B cell (primary cell): ENCODE data around the gene SLC25A5. TPM values are rescaled to one million over a fixed set of nuclear protein-coding genes. Genes with fewer than 3 reads are reported as not detected.
A peak's percentile ranks its signal among the peaks of the same experiment; 100 is the strongest.

ENCODE experiments used
- ATAC-seq: fragments of 200-7000 bp; cut with Tn5 transposase; one replicate; pipeline ENCODE4 v1.10.0; 2021; ENCODE audit warnings: low read depth, mild to moderate bottlenecking, moderate number of reproducible peaks, moderate library complexity
- CTCF ChIA-PET: fragments of 350-600 bp; sonication (Branson Sonifier 250); formaldehyde crosslinking; loops from one replicate; lab custom pipeline; 2021; ENCODE audit warnings: antibody characterized with exemption, inconsistent platforms; lab: Charles Lee
- POLR2A ChIA-PET: fragments of 350-600 bp; sonication (Branson Sonifier 250); formaldehyde crosslinking; loops from one replicate; lab custom pipeline; 2021; ENCODE audit warnings: antibody characterized with exemption; lab: Charles Lee
- DNase-seq: peaks from one replicate; pipeline ENCODE4 v3.0.0; 2013
- H2AFZ ChIP-seq: 2 replicates; pipeline ENCODE4 v1.6.1; 2012; ENCODE audit warnings: mild to moderate bottlenecking, low read depth, low read length; ENCODE audit not compliant: insufficient read depth, poor library complexity, severe bottlenecking
- H3K27ac ChIP-seq, 2 donors: 1 replicate in 1 of 2; 2 replicates in 1 of 2; pipeline ENCODE4 v1.5.1; 2012 to 2013; ENCODE audit warnings: low read length in 2 of 2, mild to moderate bottlenecking in 2 of 2, moderate library complexity in 1 of 2
- H3K27me3 ChIP-seq, 4 experiments: fragments of 200-600 bp in 1 of 4; sonication (generic) in 1 of 4; replicated peaks in 1 of 4; 1 replicate in 2 of 4; 2 replicates in 2 of 4; pipeline versions ENCODE4 v1.6.1 to v1.7.0; 2013 to 2016; ENCODE audit warnings: low read length in 3 of 4, mild to moderate bottlenecking in 2 of 4, mixed read lengths in 1 of 4, moderate library complexity in 1 of 4; ENCODE audit not compliant: insufficient read depth in 4 of 4, control insufficient read depth in 3 of 4; ENCODE audit errors: control extremely low read depth in 1 of 4
- H3K36me3 ChIP-seq, 2 experiments: replicated peaks in 1 of 2; 1 replicate in 1 of 2; 2 replicates in 1 of 2; pipeline versions ENCODE4 v1.6.1 to v1.7.1; 2013; ENCODE audit warnings: low read length in 1 of 2; ENCODE audit not compliant: insufficient read depth in 2 of 2, control insufficient read depth in 1 of 2; ENCODE audit errors: control extremely low read depth in 1 of 2, extremely low read depth in 1 of 2
- H3K4me1 ChIP-seq, 2 donors: fragments of 200-600 bp in 1 of 2; sonication (generic) in 1 of 2; 1 replicate in 1 of 2; 2 replicates in 1 of 2; pipeline versions ENCODE4 v1.5.1 to v1.6.1; 2013 to 2017; ENCODE audit warnings: low read length in 2 of 2; ENCODE audit not compliant: control insufficient read depth in 2 of 2, insufficient read depth in 2 of 2
- H3K4me2 ChIP-seq: replicated peaks from 2 replicates; pipeline ENCODE3; 2012; ENCODE audit warnings: mild to moderate bottlenecking, low read depth, low read length; ENCODE audit not compliant: poor library complexity, severe bottlenecking
- H3K4me3 ChIP-seq, 5 experiments: fragments of 200-600 bp in 1 of 5; sonication (generic) in 1 of 5; 1 replicate in 3 of 5; 2 replicates in 2 of 5; pipeline versions ENCODE4 v1.5.1 to v1.7.0; 2011 to 2016; ENCODE audit warnings: low read length in 4 of 5, mild to moderate bottlenecking in 4 of 5, low read depth in 2 of 5, control low read depth in 1 of 5, moderate library complexity in 1 of 5; ENCODE audit not compliant: insufficient read depth in 1 of 5; ENCODE audit errors: control extremely low read depth in 1 of 5, extremely low read depth in 1 of 5
- H3K79me2 ChIP-seq: fragments of 200-600 bp; sonication (generic); one replicate; pipeline ENCODE4 v1.6.0; 2016; ENCODE audit warnings: low read length; ENCODE audit not compliant: control insufficient read depth, insufficient read depth
- H3K9ac ChIP-seq: fragments of 200-600 bp; sonication (generic); 2 replicates; pipeline ENCODE4 v1.6.1; 2017; ENCODE audit warnings: mild to moderate bottlenecking, low read length, moderate library complexity
- H3K9me3 ChIP-seq, 3 donors: one replicate each; pipeline versions ENCODE4 v1.6.1 to v1.7.1; 2013; ENCODE audit warnings: low read length in 2 of 3; ENCODE audit not compliant: control insufficient read depth in 2 of 3, insufficient read depth in 1 of 3; ENCODE audit errors: control extremely low read depth in 1 of 3
- H4K20me1 ChIP-seq: 2 replicates; pipeline ENCODE4 v1.6.0; 2012; ENCODE audit warnings: mild to moderate bottlenecking, low read length; ENCODE audit not compliant: insufficient read depth, control insufficient read depth, poor library complexity, severe bottlenecking
- H3K27ac Mint-ChIP-seq: one replicate; pipeline ENCODE4 v1.8.0; 2021; ENCODE audit warnings: mixed read lengths
- H3K27me3 Mint-ChIP-seq: one replicate; pipeline ENCODE4 v1.8.0; 2021; ENCODE audit warnings: mixed read lengths
- H3K4me1 Mint-ChIP-seq: one replicate; pipeline ENCODE4 v1.8.0; 2021; ENCODE audit warnings: mixed read lengths
- H3K4me3 Mint-ChIP-seq: one replicate; pipeline ENCODE4 v1.8.0; 2021; ENCODE audit warnings: mixed read lengths
- H3K9me3 Mint-ChIP-seq: one replicate; pipeline ENCODE4 v1.8.0; 2022; ENCODE audit warnings: mixed read lengths; ENCODE audit not compliant: insufficient read depth
- EZH2 ChIP-seq: IDR thresholded peaks from 2 replicates; pipeline ENCODE4 v1.6.1; 2012; ENCODE audit warnings: borderline replicate concordance, low read depth, mild to moderate bottlenecking, moderate library complexity, low read length; ENCODE audit not compliant: insufficient read depth, poor library complexity, severe bottlenecking
- WGBS: methylation state at CpG from one replicate; pipeline ENCODE4 v1.1.5; 2013; ENCODE audit warnings: missing lambda C conversion rate; ENCODE audit not compliant: insufficient coverage; 5-methylcytosine and 5-hydroxymethylcytosine counted together
- intact Hi-C: fragments of 100-400 bp; cut with micrococcal nuclease; formaldehyde crosslinking; loops from one replicate; pipeline ENCODE4 v1.10.0; 2022
- polyA plus RNA-seq: library from polyadenylated mRNA; depleted of rRNA; stranded (reverse); fragments of >200 nt; gene quantifications from 2 replicates; pipeline ENCODE4 v1.2.3, GENCODE V29; 2012
- total RNA-seq, 2 donors: library from RNA; stranded (reverse); fragments of 120-200 nt in 1 of 2; gene quantifications; 1 replicate in 1 of 2; 2 replicates in 1 of 2; pipeline versions ENCODE4 v1.2.3 to v1.2.4, GENCODE V29; 2013 to 2022
- TF ChIP-seq, protein P1 (sequence below): fragments of 200-600 bp; IDR thresholded peaks from one replicate; pipeline ENCODE4 v1.8.0; 2022; ENCODE audit warnings: antibody characterized with exemption, mild to moderate bottlenecking

Gene SLC25A5
- total and polyA plus RNA-seq, 2 donors (not counting 1 experiment from before 2014, with no cell fraction given): 142 to 443 TPM

DNA sequence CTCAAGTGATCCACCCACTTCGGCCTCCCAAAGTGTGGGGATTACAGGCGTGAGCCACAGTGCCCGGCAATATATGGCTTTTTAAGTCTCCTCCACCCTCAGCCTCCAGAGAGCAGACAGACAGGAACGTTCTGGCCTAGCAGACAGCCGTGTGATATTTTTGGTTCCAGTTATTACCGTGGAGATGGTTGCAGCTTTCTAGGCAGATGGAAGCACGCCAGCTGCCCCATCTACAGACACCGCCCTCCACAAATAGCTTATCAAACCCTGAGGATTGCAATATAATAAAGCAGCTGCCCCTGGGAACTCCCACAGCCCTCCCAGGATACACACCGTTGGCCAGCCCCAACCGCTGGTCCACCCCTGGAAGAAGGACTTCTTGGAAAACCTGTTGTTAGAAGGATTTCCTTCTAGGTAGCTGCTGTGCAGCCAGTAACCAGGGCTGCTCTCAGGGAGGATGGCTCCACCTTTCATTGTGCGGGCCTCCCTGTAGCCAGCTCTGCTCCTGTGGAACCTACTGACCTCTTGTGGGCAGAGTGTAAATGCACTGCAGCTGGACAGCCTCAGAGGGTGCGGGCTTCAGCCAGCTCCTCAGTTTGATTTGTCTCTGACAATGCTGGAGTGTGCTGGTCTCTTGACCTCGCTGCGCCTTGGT is 44.0 kb downstream of the SLC25A5 start:
- Histone ChIP-seq H3K9me3 (no peaks in the 10 kb centered on the region), H3K4me3 (no peak overlapping the region), H2AFZ (no peak overlapping the region), H3K4me2 (no peak overlapping the region), H3K27me3 (no peaks in the 10 kb centered on the region), H3K9ac (no peak overlapping the region), H4K20me1 (no peaks in the 10 kb centered on the region), H3K4me1 (peaks cover 0 to 3% of the 10 kb centered on the region in 2 donors), H3K36me3 (no peaks in the 10 kb centered on the region), H3K27ac (no peak overlapping the region), H3K79me2 (no peaks in the 10 kb centered on the region)
- DNase-seq (peak; percentile 44), ATAC-seq (peak; percentile 71)
- H3K27me3 Mint-ChIP-seq: no peaks in the 10 kb centered on the region
- TF ChIP-seq EZH2: no peak
- TF ChIP-seq, protein P1, sequence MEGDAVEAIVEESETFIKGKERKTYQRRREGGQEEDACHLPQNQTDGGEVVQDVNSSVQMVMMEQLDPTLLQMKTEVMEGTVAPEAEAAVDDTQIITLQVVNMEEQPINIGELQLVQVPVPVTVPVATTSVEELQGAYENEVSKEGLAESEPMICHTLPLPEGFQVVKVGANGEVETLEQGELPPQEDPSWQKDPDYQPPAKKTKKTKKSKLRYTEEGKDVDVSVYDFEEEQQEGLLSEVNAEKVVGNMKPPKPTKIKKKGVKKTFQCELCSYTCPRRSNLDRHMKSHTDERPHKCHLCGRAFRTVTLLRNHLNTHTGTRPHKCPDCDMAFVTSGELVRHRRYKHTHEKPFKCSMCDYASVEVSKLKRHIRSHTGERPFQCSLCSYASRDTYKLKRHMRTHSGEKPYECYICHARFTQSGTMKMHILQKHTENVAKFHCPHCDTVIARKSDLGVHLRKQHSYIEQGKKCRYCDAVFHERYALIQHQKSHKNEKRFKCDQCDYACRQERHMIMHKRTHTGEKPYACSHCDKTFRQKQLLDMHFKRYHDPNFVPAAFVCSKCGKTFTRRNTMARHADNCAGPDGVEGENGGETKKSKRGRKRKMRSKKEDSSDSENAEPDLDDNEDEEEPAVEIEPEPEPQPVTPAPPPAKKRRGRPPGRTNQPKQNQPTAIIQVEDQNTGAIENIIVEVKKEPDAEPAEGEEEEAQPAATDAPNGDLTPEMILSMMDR: no peak
- no peaks in the 10 kb centered on the region for H3K9me3 Mint-ChIP-seq
- no peak overlapping the region for H3K4me3 Mint-ChIP-seq
- WGBS: 46% methylated on average over 3 of the region's 14 CpGs
- H3K27ac Mint-ChIP-seq: no peak overlapping the region
- CTCF ChIA-PET: interaction anchor here (0.5 to 1.6 kb wide), 20 partner anchors 9 to 376 kb away, joined by 3 to 12 read pairs (median 4); partner anchors contain the start of genes SLC25A5 and UBE2A
- H3K4me1 Mint-ChIP-seq: peaks cover 3% of the 10 kb centered on the region
- intact Hi-C loops: loop anchor here (1.0 to 10.0 kb wide), 3 partner anchors 24 to 395 kb away; partner anchors contain the start of gene SLC25A5
- POLR2A ChIA-PET: interaction anchor here (0.7 kb wide), 1 partner anchor 101 kb away, joined by 4 read pairs; no protein-coding TSS in a partner anchor

- H3K79me2 ChIP-seq: no peaks in the 10 kb centered on the region
- WGBS: 8% methylated on average over 2 of the region's 5 CpGs
- peak; percentile 80 for DNase-seq
- H4K20me1 ChIP-seq: no peaks in the 10 kb centered on the region
- H3K9ac ChIP-seq: no peak overlapping the region
- no peaks in the 10 kb centered on the region for H3K36me3 ChIP-seq
- ChIA-PET POLR2A (no interaction called here), CTCF (interaction anchor here (0.7 to 4.3 kb wide), 32 partner anchors 10 to 363 kb away, joined by 3 to 44 read pairs (median 5); partner anchors contain the start of genes SEPTIN6, SOWAHD and UBE2A)
- no peak overlapping the region for H3K27ac ChIP-seq
- H3K9me3 ChIP-seq: no peaks in the 10 kb centered on the region
- peaks cover 0 to 3% of the 10 kb centered on the region in 2 donors for H3K4me1 ChIP-seq
- Mint-ChIP-seq H3K4me1 (peaks cover 5% of the 10 kb centered on the region), H3K27ac (peak overlapping the region; percentile 16), H3K27me3 (no peaks in the 10 kb centered on the region), H3K4me3 (no peak overlapping the region), H3K9me3 (no peaks in the 10 kb centered on the region)
- intact Hi-C loops: loop anchor here (1.0 to 10.0 kb wide), 8 partner anchors 13 to 365 kb away; partner anchors contain the start of genes NKRF, SLC25A5 and UBE2A
- H3K4me2 ChIP-seq: no peak overlapping the region
- peak; percentile 89 for ATAC-seq
- H3K4me3 ChIP-seq: no peak overlapping the region
- H2AFZ ChIP-seq: peak overlapping the region; percentile 71
- H3K27me3 ChIP-seq: no peaks in the 10 kb centered on the region
- TF ChIP-seq, protein P1: peak; percentile 74
- no peak for TF ChIP-seq EZH2
These were observed 48.0 kb downstream of the SLC25A5 start for GRCh38 chrX:119516157-119516702.
